Activated T-helper 1 cell treated with anti-CD3 and anti-CD28 coated beads, Interleukin-12 subunit alpha, Interleukin-12 subunit beta, Interleukin-2, Interleukin-4 antibody, amounts not matched to agents 30 ng/mL and 10 ng/mL and 1 ng/mL, durations not matched to agents 14 hours and 24 hours and 36 hours (primary cell): Measurements from ENCODE around the gene SOX30. TPM values are rescaled to one million over a fixed set of nuclear protein-coding genes. Genes with fewer than 3 reads are reported as not detected.

Source experiments
- DNase-seq: peaks from one replicate; pipeline ENCODE4 v3.0.0; 2021; ENCODE audit warnings: low spot score
- H3K27ac Mint-ChIP-seq: one replicate; pipeline ENCODE4 v1.8.0; 2021; ENCODE audit warnings: mild to moderate bottlenecking, mixed read lengths
- H3K27me3 Mint-ChIP-seq: one replicate; pipeline ENCODE4 v1.8.0; 2022; ENCODE audit warnings: mild to moderate bottlenecking, moderate library complexity, mixed read lengths; ENCODE audit not compliant: insufficient read depth
- H3K36me3 Mint-ChIP-seq: one replicate; pipeline ENCODE4 v1.8.0; 2021; ENCODE audit warnings: low read depth, mixed read lengths
- H3K4me1 Mint-ChIP-seq: one replicate; pipeline ENCODE4 v1.8.0; 2021; ENCODE audit warnings: low read depth, mixed read lengths
- H3K4me3 Mint-ChIP-seq: one replicate; pipeline ENCODE4 v1.8.0; 2021; ENCODE audit warnings: mild to moderate bottlenecking, moderate library complexity, mixed read lengths
- H3K9me3 Mint-ChIP-seq: one replicate; pipeline ENCODE4 v1.8.0; 2021; ENCODE audit warnings: mixed read lengths
- intact Hi-C: fragments of 100-400 bp; cut with micrococcal nuclease; formaldehyde crosslinking; loops from one replicate; pipeline ENCODE4 v1.15.1; 2024
- total RNA-seq: library from RNA; stranded (reverse); gene quantifications from 2 replicates; pipeline ENCODE4 v1.2.3, GENCODE V29; 2022

Gene SOX30
- total RNA-seq, 1 donor from 2014 or later = 0.29 TPM

GRCh38 chr5:157650991-157651611, 1.1 kb downstream of the SOX30 start:
- Mint-ChIP-seq H3K9me3 (peaks cover 34% of the 10 kb centered on the region), H3K4me1 (peaks cover 10% of the 10 kb centered on the region), H3K36me3 (peaks cover 15% of the 10 kb centered on the region), H3K27me3 (no peaks in the 10 kb centered on the region), H3K27ac (no peak overlapping the region), H3K4me3 (no peak overlapping the region)
- intact Hi-C loops = loop anchor here (1.0 to 5.0 kb wide), 4 partner anchors 48 to 92 kb away; partner anchors contain the start of gene LSM11
- DNase-seq = no peak

GRCh38 chr5:157649101-157649500, 3.1 kb downstream of the SOX30 start:
- H3K36me3 Mint-ChIP-seq = peaks cover 15% of the 10 kb centered on the region
- peaks cover 10% of the 10 kb centered on the region for H3K4me1 Mint-ChIP-seq
- peaks cover 16% of the 10 kb centered on the region for H3K9me3 Mint-ChIP-seq
- DNase-seq = no peak
- H3K4me3 Mint-ChIP-seq = no peak overlapping the region
- no peaks in the 10 kb centered on the region for H3K27me3 Mint-ChIP-seq
- no peak overlapping the region for H3K27ac Mint-ChIP-seq
- intact Hi-C loops = no loop called here

GRCh38 chr5:157648275-157648990, 3.8 kb downstream of the SOX30 start:
- no peaks in the 10 kb centered on the region for H3K27me3 Mint-ChIP-seq
- H3K27ac Mint-ChIP-seq = no peak overlapping the region
- H3K4me1 Mint-ChIP-seq = peaks cover 10% of the 10 kb centered on the region
- peaks cover 13% of the 10 kb centered on the region for H3K9me3 Mint-ChIP-seq
- no peak for DNase-seq
- peaks cover 13% of the 10 kb centered on the region for H3K36me3 Mint-ChIP-seq
- intact Hi-C loops = no loop called here
- H3K4me3 Mint-ChIP-seq = no peak overlapping the region

GRCh38 chr5:157640406-157641066, 11.7 kb downstream of the SOX30 start:
- H3K36me3 Mint-ChIP-seq = no peaks in the 10 kb centered on the region
- H3K4me3 Mint-ChIP-seq = no peak overlapping the region
- intact Hi-C loops = no loop called here
- no peaks in the 10 kb centered on the region for H3K27me3 Mint-ChIP-seq
- H3K9me3 Mint-ChIP-seq = no peaks in the 10 kb centered on the region
- DNase-seq = no peak
- H3K4me1 Mint-ChIP-seq = no peaks in the 10 kb centered on the region
- H3K27ac Mint-ChIP-seq = no peak overlapping the region

GRCh38 chr5:157630341-157630740, 21.9 kb downstream of the SOX30 start:
- peaks cover 6% of the 10 kb centered on the region for H3K4me1 Mint-ChIP-seq
- no peak overlapping the region for H3K4me3 Mint-ChIP-seq
- peaks cover 3% of the 10 kb centered on the region for H3K27me3 Mint-ChIP-seq
- H3K9me3 Mint-ChIP-seq = peaks cover 7% of the 10 kb centered on the region
- no peak for DNase-seq
- intact Hi-C loops = no loop called here
- no peak overlapping the region for H3K27ac Mint-ChIP-seq
- peaks cover 2% of the 10 kb centered on the region for H3K36me3 Mint-ChIP-seq

- intact Hi-C loops = no loop called here
- no peak for DNase-seq
- no peak overlapping the region for H3K27ac Mint-ChIP-seq
- H3K4me1 Mint-ChIP-seq = peaks cover 14% of the 10 kb centered on the region
- no peak overlapping the region for H3K4me3 Mint-ChIP-seq
- H3K36me3 Mint-ChIP-seq = peaks cover 4% of the 10 kb centered on the region
- H3K27me3 Mint-ChIP-seq = peaks cover 3% of the 10 kb centered on the region
- peaks cover 28% of the 10 kb centered on the region for H3K9me3 Mint-ChIP-seq
Measured at GRCh38 chr5:157626831-157627230, 25.4 kb downstream of the SOX30 start.

GRCh38 chr5:157624144-157624543, 28.1 kb downstream of the SOX30 start:
- peaks cover 5% of the 10 kb centered on the region for H3K27me3 Mint-ChIP-seq
- H3K4me3 Mint-ChIP-seq = no peak overlapping the region
- H3K27ac Mint-ChIP-seq = no peak overlapping the region
- no peak for DNase-seq
- H3K36me3 Mint-ChIP-seq = peaks cover 8% of the 10 kb centered on the region
- intact Hi-C loops = no loop called here
- peaks cover 32% of the 10 kb centered on the region for H3K9me3 Mint-ChIP-seq
- peaks cover 14% of the 10 kb centered on the region for H3K4me1 Mint-ChIP-seq

- Mint-ChIP-seq H3K27me3 (peaks cover 2% of the 10 kb centered on the region), H3K27ac (no peak overlapping the region), H3K4me3 (no peak overlapping the region), H3K9me3 (peaks cover 32% of the 10 kb centered on the region), H3K36me3 (peaks cover 8% of the 10 kb centered on the region), H3K4me1 (peaks cover 8% of the 10 kb centered on the region)
- intact Hi-C loops = no loop called here
- no peak for DNase-seq
Measured at GRCh38 chr5:157620776-157621175, 31.5 kb downstream of the SOX30 start.

GRCh38 chr5:157618191-157618765, 34.0 kb downstream of the SOX30 start:
- intact Hi-C loops = no loop called here
- H3K27me3 Mint-ChIP-seq = peaks cover 2% of the 10 kb centered on the region
- H3K4me1 Mint-ChIP-seq = peaks cover 14% of the 10 kb centered on the region
- no peak overlapping the region for H3K4me3 Mint-ChIP-seq
- peaks cover 8% of the 10 kb centered on the region for H3K36me3 Mint-ChIP-seq
- no peak overlapping the region for H3K27ac Mint-ChIP-seq
- H3K9me3 Mint-ChIP-seq = peaks cover 24% of the 10 kb centered on the region
- no peak for DNase-seq

GRCh38 chr5:157616785-157617184, 35.5 kb downstream of the SOX30 start:
- intact Hi-C loops = no loop called here
- Mint-ChIP-seq H3K27me3 (peaks cover 2% of the 10 kb centered on the region), H3K27ac (no peak overlapping the region), H3K9me3 (peaks cover 9% of the 10 kb centered on the region), H3K4me1 (peaks cover 28% of the 10 kb centered on the region), H3K36me3 (peaks cover 8% of the 10 kb centered on the region), H3K4me3 (no peak overlapping the region)
- DNase-seq = no peak

- Mint-ChIP-seq H3K4me1 (peaks cover 55% of the 10 kb centered on the region), H3K4me3 (peak overlapping the region; percentile 76), H3K27ac (peak overlapping the region; percentile 93), H3K36me3 (peaks cover 4% of the 10 kb centered on the region), H3K27me3 (no peaks in the 10 kb centered on the region), H3K9me3 (no peaks in the 10 kb centered on the region)
- no peak for DNase-seq
- intact Hi-C loops = no loop called here
Measured at GRCh38 chr5:157613385-157614245, 38.6 kb downstream of the SOX30 start.

- Mint-ChIP-seq H3K27ac (peak overlapping the region; percentile 81), H3K4me1 (peaks cover 65% of the 10 kb centered on the region), H3K27me3 (no peaks in the 10 kb centered on the region), H3K36me3 (peaks cover 6% of the 10 kb centered on the region), H3K4me3 (peak overlapping the region; percentile 76), H3K9me3 (no peaks in the 10 kb centered on the region)
- DNase-seq = no peak
- intact Hi-C loops = no loop called here
Measured at GRCh38 chr5:157612581-157612980, 39.7 kb downstream of the SOX30 start.
